ENCODE measurements around the gene NEUROD6.
A peak's percentile ranks its signal among the peaks of the same experiment; 100 is the strongest.

NEUROD6 gene

GRCh38 chr7:31340603-31341002 lies at the start of gene NEUROD6:
TSS of gene NEUROD6 (minus strand) at chr7:31340726. CDS start at chr7:31339268, 1,458 bp downstream.
- DNase-seq (ENCODE audit: low spot score) = no peak

- no peak for DNase-seq (ENCODE audit: low spot score)
These were observed 43.9 kb upstream of the NEUROD6 start for GRCh38 chr7:31384466-31384865.

GRCh38 chr7:31382722-31383121 lies 42.2 kb upstream of the NEUROD6 start:
- DNase-seq (ENCODE audit: low spot score) = no peak

- DNase-seq (ENCODE audit: low spot score) = peak; percentile 56
These were observed 33.1 kb upstream of the NEUROD6 start for GRCh38 chr7:31373337-31374289.

- no peak for DNase-seq (ENCODE audit: low spot score)
These were observed 31.9 kb upstream of the NEUROD6 start for GRCh38 chr7:31372231-31372959.

GRCh38 chr7:31371621-31372020 lies 31.1 kb upstream of the NEUROD6 start:
- DNase-seq (ENCODE audit: low spot score) = no peak

GRCh38 chr7:31370609-31371008 lies 30.1 kb upstream of the NEUROD6 start:
- no peak for DNase-seq (ENCODE audit: low spot score)

GRCh38 chr7:31368620-31369019 lies 28.1 kb upstream of the NEUROD6 start:
- DNase-seq (ENCODE audit: low spot score) = no peak

GRCh38 chr7:31363496-31363895 lies 23.0 kb upstream of the NEUROD6 start:
- DNase-seq (ENCODE audit: low spot score) = no peak

GRCh38 chr7:31363051-31363450 lies 22.5 kb upstream of the NEUROD6 start:
- DNase-seq (ENCODE audit: low spot score) = no peak

- no peak for DNase-seq (ENCODE audit: low spot score)
These were observed 21.9 kb upstream of the NEUROD6 start for GRCh38 chr7:31362401-31362800.

- DNase-seq (ENCODE audit: low spot score) = no peak
These were observed 17.9 kb upstream of the NEUROD6 start for GRCh38 chr7:31358467-31358866.

GRCh38 chr7:31345421-31345820 lies 4.9 kb upstream of the NEUROD6 start:
- DNase-seq (ENCODE audit: low spot score) = no peak

- no peak for DNase-seq (ENCODE audit: low spot score)
These were observed 3.2 kb upstream of the NEUROD6 start for GRCh38 chr7:31343516-31344305.

- DNase-seq (ENCODE audit: low spot score) = no peak
These were observed 615 bp upstream of the NEUROD6 start for GRCh38 chr7:31341141-31341540.

- no peak for DNase-seq (ENCODE audit: low spot score)
These were observed 475 bp downstream of the NEUROD6 start for GRCh38 chr7:31340051-31340450.

GRCh38 chr7:31338706-31339105 lies 1.8 kb downstream of the NEUROD6 start:
- DNase-seq (ENCODE audit: low spot score) = no peak

- no peak for DNase-seq (ENCODE audit: low spot score)
These were observed 3.4 kb downstream of the NEUROD6 start for GRCh38 chr7:31337002-31337565.

GRCh38 chr7:31336202-31337001 lies 4.1 kb downstream of the NEUROD6 start:
- no peak for DNase-seq (ENCODE audit: low spot score)

- no peak for DNase-seq (ENCODE audit: low spot score)
These were observed 4.7 kb downstream of the NEUROD6 start for GRCh38 chr7:31335884-31336201.

GRCh38 chr7:31335161-31335856 lies 5.2 kb downstream of the NEUROD6 start:
- DNase-seq (ENCODE audit: low spot score) = no peak

Data from AG08395 (cell line).